Coronary artery (tissue), 2 donors: Measurements from ENCODE around the gene RBM33.

Experiments used
- DNase-seq: peaks from one replicate; pipeline ENCODE4 v3.0.0-alpha.2; 2017; ENCODE audit warnings: low spot score
- H3K27ac ChIP-seq, 2 donors: fragments of 200-600 bp; sonication (generic); one replicate each; pipeline ENCODE4 v1.5.1; 2016 to 2019
- H3K4me3 ChIP-seq: fragments of 200-600 bp; sonication (generic); 2 replicates; pipeline ENCODE4 v1.5.1; 2016; ENCODE audit warnings: mild to moderate bottlenecking, moderate library complexity
- TF ChIP-seq, protein P1 (sequence below): fragments of 200-600 bp; sonication (generic); IDR thresholded peaks from one replicate; pipeline ENCODE4 v1.5.1; 2019; ENCODE audit warnings: antibody characterized with exemption

The RBM33 gene

DNA sequence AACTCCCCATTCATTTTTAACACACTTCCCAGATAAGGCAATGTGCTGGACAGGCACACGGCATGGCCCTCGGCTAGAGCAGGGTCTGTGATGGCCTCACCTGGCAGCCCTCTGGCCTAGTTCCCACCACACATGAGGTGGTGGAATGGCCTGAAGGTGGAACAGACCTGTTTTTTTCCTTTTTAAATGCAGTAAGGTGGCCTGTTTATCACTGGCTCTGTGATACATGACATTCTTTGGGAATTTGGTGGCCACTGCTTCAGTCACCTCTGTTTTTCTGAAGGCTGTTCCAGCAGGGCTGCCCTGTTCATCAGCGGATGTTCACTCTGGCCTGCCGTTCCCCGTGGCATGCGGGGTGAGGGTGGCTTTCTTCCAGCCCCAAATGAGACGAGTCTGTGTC, 131.2 kb downstream of the RBM33 start:
- TF ChIP-seq, protein P1, sequence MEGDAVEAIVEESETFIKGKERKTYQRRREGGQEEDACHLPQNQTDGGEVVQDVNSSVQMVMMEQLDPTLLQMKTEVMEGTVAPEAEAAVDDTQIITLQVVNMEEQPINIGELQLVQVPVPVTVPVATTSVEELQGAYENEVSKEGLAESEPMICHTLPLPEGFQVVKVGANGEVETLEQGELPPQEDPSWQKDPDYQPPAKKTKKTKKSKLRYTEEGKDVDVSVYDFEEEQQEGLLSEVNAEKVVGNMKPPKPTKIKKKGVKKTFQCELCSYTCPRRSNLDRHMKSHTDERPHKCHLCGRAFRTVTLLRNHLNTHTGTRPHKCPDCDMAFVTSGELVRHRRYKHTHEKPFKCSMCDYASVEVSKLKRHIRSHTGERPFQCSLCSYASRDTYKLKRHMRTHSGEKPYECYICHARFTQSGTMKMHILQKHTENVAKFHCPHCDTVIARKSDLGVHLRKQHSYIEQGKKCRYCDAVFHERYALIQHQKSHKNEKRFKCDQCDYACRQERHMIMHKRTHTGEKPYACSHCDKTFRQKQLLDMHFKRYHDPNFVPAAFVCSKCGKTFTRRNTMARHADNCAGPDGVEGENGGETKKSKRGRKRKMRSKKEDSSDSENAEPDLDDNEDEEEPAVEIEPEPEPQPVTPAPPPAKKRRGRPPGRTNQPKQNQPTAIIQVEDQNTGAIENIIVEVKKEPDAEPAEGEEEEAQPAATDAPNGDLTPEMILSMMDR = no peak
- Histone ChIP-seq H3K4me3 (no peak overlapping the region), H3K27ac (no peak overlapping the region)
- DNase-seq = no peak

DNA sequence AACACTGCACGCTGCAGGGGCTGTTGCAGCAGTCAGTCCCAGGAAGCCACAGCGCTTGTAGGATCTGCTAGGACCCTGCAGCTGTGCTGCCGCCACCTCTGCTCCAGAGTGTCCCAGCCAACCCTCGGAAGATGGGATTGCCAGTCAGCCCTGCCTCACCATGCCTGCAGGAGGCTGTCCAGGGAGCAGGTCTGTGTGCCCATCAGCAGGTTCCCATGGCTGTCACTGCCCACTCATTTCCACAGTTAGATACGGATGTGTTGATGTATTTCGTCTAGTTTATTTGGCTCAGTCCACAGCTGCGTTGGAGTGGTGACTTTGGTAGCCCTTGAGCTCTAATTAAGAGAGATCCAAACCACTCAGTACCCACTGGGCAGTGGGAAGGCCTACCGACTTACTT, 132.1 kb downstream of the RBM33 start:
- TF ChIP-seq, protein P1 = no peak
- no peak overlapping the region for H3K27ac ChIP-seq
- H3K4me3 ChIP-seq = no peak overlapping the region
- no peak for DNase-seq

DNA sequence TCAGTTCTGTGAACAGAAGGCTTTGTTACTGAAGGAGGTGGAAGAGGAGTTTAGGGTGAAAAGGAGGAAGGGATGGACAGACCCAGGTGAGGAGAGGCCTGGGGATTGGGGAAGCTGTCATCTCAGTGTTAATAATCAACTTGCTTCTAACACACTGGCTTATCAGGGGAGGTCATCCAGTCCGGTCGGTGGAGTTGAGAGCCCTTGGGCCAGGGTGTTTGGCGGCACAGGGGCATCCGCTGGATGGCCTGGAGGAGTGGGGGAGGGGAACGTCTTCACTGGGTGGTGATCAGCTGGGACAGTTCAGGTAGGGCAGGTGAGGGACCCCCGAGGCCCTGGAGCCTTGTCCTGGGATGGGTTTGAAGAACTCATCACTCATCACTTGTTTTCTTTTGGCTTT, 133.9 kb downstream of the RBM33 start:
- no peak overlapping the region for H3K27ac ChIP-seq
- no peak overlapping the region for H3K4me3 ChIP-seq
- TF ChIP-seq, protein P1 = no peak
- DNase-seq = no peak

DNA sequence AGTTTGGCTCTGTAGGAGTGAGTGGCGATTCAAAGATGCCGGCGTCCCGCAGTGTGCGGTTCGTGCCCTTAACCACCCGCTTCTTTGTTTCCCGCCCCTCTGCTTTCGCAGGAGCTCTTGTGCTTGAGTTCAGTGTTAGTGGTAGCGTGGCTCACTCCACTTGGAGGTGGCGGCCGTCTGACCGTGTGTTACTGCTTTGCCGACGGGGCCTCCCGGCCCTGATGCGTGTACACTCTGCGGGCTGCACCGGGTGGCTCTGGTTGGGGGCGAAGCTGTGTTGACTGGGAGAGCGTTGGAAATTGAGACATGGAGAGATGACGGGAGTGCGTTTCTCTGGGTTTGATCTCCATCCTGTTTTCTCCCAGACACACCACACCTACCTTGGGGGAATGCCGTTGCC, 136.4 kb downstream of the RBM33 start:
- TF ChIP-seq, protein P1 = no peak
- DNase-seq = no peak
- Histone ChIP-seq H3K27ac (no peak overlapping the region), H3K4me3 (no peak overlapping the region)

DNA sequence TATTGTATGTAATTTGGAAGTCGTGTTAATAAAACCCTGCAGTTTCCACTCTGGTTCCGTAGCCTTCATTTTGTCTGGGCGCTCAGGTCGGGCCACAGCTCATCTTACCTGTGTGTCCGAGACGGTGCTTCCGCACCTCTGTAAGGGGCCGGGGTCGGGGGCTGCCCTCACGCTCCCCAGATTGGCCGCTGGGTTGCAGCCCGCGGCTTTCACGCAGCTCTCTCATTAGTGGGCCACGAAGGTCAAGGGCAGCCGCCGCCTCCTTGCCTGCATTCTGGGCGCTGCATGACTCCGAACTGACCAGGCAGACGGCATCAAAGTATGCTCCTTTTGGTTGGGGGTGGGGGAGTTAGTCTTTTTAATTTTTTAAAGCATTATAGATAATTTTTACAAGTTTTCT, 137.0 kb downstream of the RBM33 start:
- Histone ChIP-seq H3K4me3 (no peak overlapping the region), H3K27ac (no peak overlapping the region)
- no peak for DNase-seq
- TF ChIP-seq, protein P1 = no peak

DNA sequence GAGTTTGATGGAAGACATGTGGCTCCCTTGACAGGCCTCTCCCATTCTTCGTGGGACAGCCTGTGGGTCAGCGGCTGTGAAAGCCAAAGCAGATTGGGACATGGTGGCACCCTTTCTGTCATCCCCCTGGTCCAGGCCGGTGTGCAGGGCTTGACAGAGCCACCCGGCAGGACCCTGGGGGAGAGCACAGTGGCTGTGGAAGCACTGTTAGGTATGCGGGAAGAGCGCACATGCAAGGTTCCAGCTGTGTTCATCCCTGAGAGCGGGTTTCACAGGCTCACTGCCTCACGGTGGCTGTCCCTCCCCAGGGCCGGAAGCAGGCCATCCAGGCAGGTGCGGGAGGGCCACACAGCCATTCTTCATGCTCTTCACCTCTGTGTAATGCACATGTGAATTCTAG, 138.0 kb downstream of the RBM33 start:
- H3K27ac ChIP-seq = no peak overlapping the region
- DNase-seq = no peak
- TF ChIP-seq, protein P1 = no peak

DNA sequence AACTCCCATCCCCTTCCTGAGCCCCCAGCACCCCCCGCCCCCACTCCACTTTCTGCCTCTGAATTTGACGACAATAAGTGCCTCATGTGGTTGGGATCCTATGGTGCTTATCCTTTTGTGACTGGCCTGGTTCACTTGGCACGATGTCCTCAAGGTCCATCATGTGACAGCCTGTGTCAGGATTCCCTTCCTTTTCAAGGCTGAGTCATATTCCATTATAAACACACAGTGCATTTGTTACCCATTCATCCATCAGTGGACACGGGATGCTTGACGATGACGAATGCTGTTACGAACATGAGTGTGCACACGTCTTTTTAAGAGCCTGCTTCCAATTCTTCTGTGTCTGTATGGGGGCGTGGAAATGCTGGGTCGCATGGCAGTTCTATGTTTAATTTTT, 141.1 kb downstream of the RBM33 start:
- TF ChIP-seq, protein P1 = no peak
- no peak for DNase-seq
- no peak overlapping the region for H3K27ac ChIP-seq

More for the DNA sequence above, 138.0 kb downstream of the RBM33 start:
- no peak overlapping the region for H3K4me3 ChIP-seq

More for the DNA sequence above, 141.1 kb downstream of the RBM33 start:
- H3K4me3 ChIP-seq = no peak overlapping the region
